RWPE2 (cell line): ENCODE results near the gene SERPINE2.

ENCODE experiments used
- ATAC-seq: fragments of 200-7000 bp; cut with Tn5 transposase; 3 replicates; pipeline ENCODE4 v1.9.1; 2021; ENCODE audit warnings: low read depth
- DNase-seq: peaks from one replicate; pipeline ENCODE4 v3.0.0-alpha.2; 2020; ENCODE audit warnings: low spot score
- H3K27ac ChIP-seq: fragments of 450-650 bp; 2 replicates; pipeline ENCODE4 v1.5.1; 2017; ENCODE audit warnings: mild to moderate bottlenecking; ENCODE audit not compliant: poor library complexity, severe bottlenecking
- H3K27me3 ChIP-seq: fragments of 250-450 bp; sonication (Bioruptor Pico); 2 replicates; pipeline ENCODE4 v1.5.1; 2021; ENCODE audit warnings: mild to moderate bottlenecking, moderate library complexity; ENCODE audit not compliant: insufficient read depth, poor library complexity, severe bottlenecking
- H3K36me3 ChIP-seq: fragments of 250-450 bp; sonication (Bioruptor Pico); 2 replicates; pipeline ENCODE4 v1.5.1; 2020; ENCODE audit warnings: low read depth, mild to moderate bottlenecking, moderate library complexity
- H3K4me1 ChIP-seq: fragments of 250-450 bp; sonication (Bioruptor Pico); 2 replicates; pipeline ENCODE4 v1.5.1; 2021; ENCODE audit warnings: mild to moderate bottlenecking, moderate library complexity; ENCODE audit not compliant: insufficient read depth, poor library complexity, severe bottlenecking
- H3K4me3 ChIP-seq: fragments of 250-450 bp; sonication (Bioruptor Pico); 2 replicates; pipeline ENCODE4 v1.5.1; 2021; ENCODE audit warnings: mild to moderate bottlenecking, moderate library complexity; ENCODE audit not compliant: severe bottlenecking
- H3K9me3 ChIP-seq: fragments of 250-450 bp; sonication (Bioruptor Pico); 2 replicates; pipeline ENCODE4 v1.5.1; 2021; ENCODE audit warnings: mild to moderate bottlenecking, moderate library complexity; ENCODE audit not compliant: severe bottlenecking
- CTCF ChIP-seq: fragments of 450-650 bp; IDR thresholded peaks from one replicate; pipeline ENCODE4 v1.5.1; 2017; ENCODE audit warnings: mild to moderate bottlenecking, moderate library complexity; ENCODE audit not compliant: poor library complexity, severe bottlenecking

The SERPINE2 gene

GRCh38 chr2:223944703-223945531 is 94.2 kb downstream of the SERPINE2 start, which contains the start of gene WDFY1:
TSS of gene WDFY1 (minus strand) at chr2:223945335. CDS start at chr2:223945284, 51 bp downstream.
- TF ChIP-seq CTCF, result no peak
- no peaks in the 10 kb centered on the region for H3K9me3 ChIP-seq
- peak; percentile 84 for DNase-seq
- peak within 1 kb of the TSS; percentile 85 for H3K4me3 ChIP-seq
- H3K27ac ChIP-seq, result peak within 1 kb of the TSS; percentile 73
- ATAC-seq, result peak; percentile 85
- H3K27me3 ChIP-seq, result no peaks in the 10 kb centered on the region
- H3K36me3 ChIP-seq, result peaks cover 4% of the 10 kb centered on the region
- peaks cover 24% of the 10 kb centered on the region for H3K4me1 ChIP-seq

- H3K4me3 ChIP-seq, result peak overlapping the region; percentile 85
- H3K9me3 ChIP-seq, result no peaks in the 10 kb centered on the region
- peak overlapping the region; percentile 73 for H3K27ac ChIP-seq
- H3K27me3 ChIP-seq, result no peaks in the 10 kb centered on the region
- no peak for TF ChIP-seq CTCF
- ATAC-seq (peak; percentile 30), DNase-seq (no peak)
- H3K4me1 ChIP-seq, result peaks cover 24% of the 10 kb centered on the region
- H3K36me3 ChIP-seq, result peaks cover 8% of the 10 kb centered on the region
Observed at GRCh38 chr2:223944166-223944702, 94.9 kb downstream of the SERPINE2 start.

GRCh38 chr2:223943561-223944008 is 95.5 kb downstream of the SERPINE2 start:
- Histone ChIP-seq H3K9me3 (no peaks in the 10 kb centered on the region), H3K36me3 (peaks cover 8% of the 10 kb centered on the region), H3K4me1 (peaks cover 24% of the 10 kb centered on the region), H3K27me3 (no peaks in the 10 kb centered on the region), H3K4me3 (peak overlapping the region; percentile 85), H3K27ac (peak overlapping the region; percentile 73)
- TF ChIP-seq CTCF, result no peak
- ATAC-seq (peak; percentile 40), DNase-seq (no peak)

GRCh38 chr2:223943135-223943534 is 96.0 kb downstream of the SERPINE2 start:
- TF ChIP-seq CTCF, result no peak
- H3K4me3 ChIP-seq, result peak overlapping the region; percentile 85
- H3K4me1 ChIP-seq, result peaks cover 24% of the 10 kb centered on the region
- H3K9me3 ChIP-seq, result no peaks in the 10 kb centered on the region
- peak overlapping the region; percentile 73 for H3K27ac ChIP-seq
- H3K27me3 ChIP-seq, result no peaks in the 10 kb centered on the region
- no peak for ATAC-seq
- H3K36me3 ChIP-seq, result peaks cover 8% of the 10 kb centered on the region
- DNase-seq, result no peak
